Skeletal muscle tissue (tissue), 4 donors: ENCODE results near the gene CCDC144A. TPM values are rescaled to one million over a fixed set of nuclear protein-coding genes. Genes with fewer than 3 reads are reported as not detected.
"Not testable (repeated sequence)": the region's sequence is repeated elsewhere in the genome, so short reads cannot be mapped to it uniquely, and the experiment has no call there.

Experiments used
- H3K27ac ChIP-seq: one replicate; pipeline ENCODE4 v1.7.0; 2013; ENCODE audit warnings: mild to moderate bottlenecking, low read depth, low read length, inconsistent platforms
- H3K27me3 ChIP-seq, 3 donors: one replicate each; pipeline ENCODE4 v1.7.0; 2013; ENCODE audit warnings: low read length in 3 of 3; ENCODE audit not compliant: control insufficient read depth in 3 of 3, insufficient read depth in 3 of 3
- H3K36me3 ChIP-seq, 3 donors: one replicate each; pipeline ENCODE4 v1.7.0; 2013; ENCODE audit warnings: low read length in 3 of 3; ENCODE audit not compliant: control insufficient read depth in 3 of 3, insufficient read depth in 3 of 3
- H3K4me1 ChIP-seq, 3 donors: one replicate each; pipeline ENCODE4 v1.7.0; 2013; ENCODE audit warnings: low read length in 3 of 3, mild to moderate bottlenecking in 3 of 3; ENCODE audit not compliant: control insufficient read depth in 3 of 3, insufficient read depth in 3 of 3
- H3K4me3 ChIP-seq, 3 donors: one replicate each; pipeline ENCODE4 v1.7.0; 2013; ENCODE audit warnings: low read length in 3 of 3
- H3K9ac ChIP-seq, 3 donors: one replicate each; pipeline ENCODE4 v1.7.0; 2013; ENCODE audit warnings: low read length in 3 of 3, mild to moderate bottlenecking in 3 of 3, moderate library complexity in 2 of 3, low read depth in 1 of 3
- H3K9me3 ChIP-seq, 3 donors: one replicate each; pipeline ENCODE4 v1.7.0; 2013; ENCODE audit warnings: low read length in 3 of 3; ENCODE audit not compliant: control insufficient read depth in 3 of 3
- total RNA-seq: library from RNA; depleted of rRNA; stranded (reverse); fragments of >200 nt; gene quantifications from one replicate; pipeline ENCODE4 v1.2.3, GENCODE V29; 2014
- donor health status: Osteomylitis.

The CCDC144A gene
- total RNA-seq, 1 donor from 2014 or later, result 8.9 TPM

DNA sequence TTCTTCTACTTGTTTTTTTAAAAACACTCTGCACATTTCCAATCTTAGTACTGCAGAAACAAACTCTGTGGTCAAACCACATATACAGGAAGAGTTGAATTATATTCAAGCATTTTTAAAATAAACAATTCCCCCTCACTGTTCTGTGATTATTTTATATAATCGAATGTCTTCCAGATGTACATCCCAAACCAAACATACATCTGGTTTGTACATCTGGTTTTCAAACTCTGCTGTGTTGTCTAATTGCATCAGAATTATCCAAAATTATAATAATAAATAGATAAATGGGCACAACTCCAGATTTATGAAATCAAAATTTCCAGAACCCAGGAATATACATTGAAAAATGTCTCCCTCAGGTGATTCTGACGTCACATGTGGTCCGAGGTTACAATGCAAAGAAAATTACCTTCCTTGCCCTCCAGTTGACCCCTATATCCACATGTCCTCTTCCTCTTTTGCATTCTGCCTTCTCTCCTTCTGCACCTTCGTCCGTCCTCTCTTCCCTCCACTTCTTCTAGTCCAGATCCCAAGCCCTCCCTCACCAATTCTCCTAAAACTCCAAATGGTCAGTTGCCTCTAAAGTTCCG, 13.3 kb upstream of the CCDC144A start:
- H3K27me3 ChIP-seq, result no peaks in the 10 kb centered on the region
- no peaks in the 10 kb centered on the region for H3K9me3 ChIP-seq
- H3K36me3 ChIP-seq, result no peaks in the 10 kb centered on the region
- no peak overlapping the region for H3K4me3 ChIP-seq
- H3K4me1 ChIP-seq, result no peaks in the 10 kb centered on the region
- no peak overlapping the region for H3K27ac ChIP-seq
- no peak overlapping the region for H3K9ac ChIP-seq

DNA sequence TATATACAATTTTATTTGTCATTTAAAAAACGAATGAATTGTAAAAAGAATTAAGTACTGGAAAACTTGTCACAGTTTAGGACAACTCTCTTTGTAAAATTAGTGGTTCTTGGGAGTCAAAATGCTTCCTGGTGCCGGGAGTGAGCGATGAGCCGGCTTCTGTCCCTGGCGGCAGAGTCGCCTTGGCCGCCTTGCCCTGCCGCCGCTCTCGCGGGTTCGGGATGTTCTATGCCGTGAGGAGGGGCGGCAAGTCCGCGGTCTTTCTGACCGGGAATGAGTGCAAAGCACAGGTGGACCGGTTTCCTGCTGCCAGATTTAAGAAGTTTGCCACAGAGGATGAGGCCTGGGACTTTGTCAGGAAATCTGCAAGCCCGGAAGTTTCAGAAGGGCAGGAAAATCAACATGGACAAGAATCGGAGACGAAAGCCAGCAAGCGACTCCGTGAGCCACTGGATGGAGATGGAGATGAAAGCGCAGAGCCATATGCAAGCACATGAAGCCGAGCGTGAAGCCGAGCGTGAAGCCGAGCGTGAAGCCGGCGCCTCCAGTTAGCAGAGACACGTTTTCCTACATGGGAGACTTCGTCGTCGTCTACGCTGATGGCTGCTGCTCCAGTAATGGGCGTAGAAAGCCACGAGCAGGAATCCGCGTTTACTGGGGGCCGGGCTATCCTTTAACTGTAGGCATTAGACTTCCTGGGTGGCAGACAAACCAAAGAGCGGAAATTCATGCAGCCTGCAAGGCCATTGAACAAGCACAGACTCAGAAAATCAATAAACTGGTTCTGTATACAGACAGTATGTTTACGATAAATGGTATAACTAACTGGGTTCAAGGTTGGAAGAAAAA, 6.5 kb upstream of the CCDC144A start:
- not testable (repeated sequence) for H3K4me3 ChIP-seq, H3K27ac ChIP-seq, H3K9me3 ChIP-seq, H3K9ac ChIP-seq, H3K4me1 ChIP-seq, H3K36me3 ChIP-seq, H3K27me3 ChIP-seq

DNA sequence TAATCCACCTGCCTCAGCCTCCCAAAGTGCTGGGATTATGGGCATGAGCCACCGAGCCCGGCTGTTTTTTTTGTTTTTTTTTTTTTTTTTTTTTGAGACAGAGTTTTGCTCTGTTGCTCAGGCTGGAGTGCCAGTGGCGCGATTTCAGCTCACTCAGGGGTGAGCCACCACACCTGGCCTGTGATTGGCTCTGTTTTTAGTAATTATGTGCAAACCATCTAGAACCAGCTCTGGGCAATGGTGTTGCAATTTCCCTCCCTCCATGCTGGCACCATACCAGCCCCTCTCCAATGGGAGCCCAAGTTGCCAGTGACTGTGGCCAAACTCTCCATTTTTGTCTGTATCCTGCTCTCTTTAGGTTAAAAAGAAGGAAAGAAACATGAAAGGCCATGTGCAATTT, 4.0 kb upstream of the CCDC144A start:
- H3K36me3 ChIP-seq, H3K27ac ChIP-seq, H3K9ac ChIP-seq, H3K9me3 ChIP-seq, H3K27me3 ChIP-seq, H3K4me3 ChIP-seq, H3K4me1 ChIP-seq: not testable (repeated sequence)

DNA sequence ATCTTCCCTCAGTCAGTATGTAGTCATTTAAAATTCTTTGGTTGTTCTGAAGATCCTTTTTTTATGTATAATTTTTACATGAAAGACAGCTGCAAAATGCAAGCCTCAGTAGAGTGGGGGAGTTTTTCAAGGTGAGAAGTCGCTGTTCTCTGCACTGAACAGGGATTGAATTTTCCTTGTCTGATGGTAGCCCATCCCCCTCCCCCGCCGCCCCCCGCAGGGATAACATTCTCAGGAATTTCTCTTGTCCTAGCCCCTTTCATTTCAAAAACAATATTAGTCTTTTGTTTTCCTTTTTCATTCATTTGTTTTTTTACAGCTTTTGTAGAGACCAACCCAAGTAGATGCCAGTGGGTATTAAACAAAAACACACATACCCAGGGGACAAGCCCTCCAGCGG, 2.9 kb upstream of the CCDC144A start:
- H3K4me3 ChIP-seq, H3K27me3 ChIP-seq, H3K9ac ChIP-seq, H3K9me3 ChIP-seq, H3K36me3 ChIP-seq, H3K4me1 ChIP-seq, H3K27ac ChIP-seq: not testable (repeated sequence)

DNA sequence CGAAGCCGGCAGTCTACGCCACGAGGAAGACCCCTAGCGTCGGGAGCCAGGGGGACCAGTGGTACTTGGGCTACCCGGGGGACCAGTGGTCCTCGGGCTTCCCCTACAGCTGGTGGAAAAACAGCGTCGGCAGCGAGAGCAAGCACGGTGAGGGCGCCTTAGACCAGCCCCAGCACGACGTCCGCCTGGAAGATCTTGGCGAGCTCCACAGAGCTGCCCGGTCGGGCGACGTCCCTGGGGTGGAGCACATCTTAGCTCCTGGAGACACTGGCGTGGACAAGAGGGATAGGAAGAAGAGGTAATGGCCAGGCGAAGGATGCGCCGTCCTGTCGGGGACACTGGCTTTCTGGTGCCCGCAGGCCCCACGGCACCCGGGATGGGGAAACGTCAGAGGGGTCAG, 406 bp downstream of the CCDC144A start:
- H3K4me3 ChIP-seq, H3K36me3 ChIP-seq, H3K27ac ChIP-seq, H3K27me3 ChIP-seq, H3K9me3 ChIP-seq, H3K4me1 ChIP-seq, H3K9ac ChIP-seq: not testable (repeated sequence)

DNA sequence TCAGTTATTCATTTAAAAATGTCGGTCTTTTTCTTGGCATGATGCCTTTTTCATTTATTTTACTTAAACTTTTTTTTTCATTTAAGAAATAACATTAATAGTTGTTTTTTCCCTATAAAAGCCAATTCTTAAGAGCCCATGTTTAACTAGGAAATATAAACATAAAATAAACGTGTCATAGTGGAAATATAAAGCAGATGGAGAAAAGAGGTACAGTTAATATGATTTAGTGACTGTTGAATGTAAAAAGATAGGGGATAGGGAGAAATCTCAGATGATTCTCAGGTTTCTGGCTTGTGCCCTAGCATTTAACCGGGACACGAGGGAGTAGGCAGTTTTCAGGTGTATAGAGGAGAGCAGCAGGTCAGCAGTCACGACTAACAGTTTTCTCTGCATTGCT, 7.6 kb downstream of the CCDC144A start:
- not testable (repeated sequence) for H3K9me3 ChIP-seq, H3K4me1 ChIP-seq, H3K4me3 ChIP-seq, H3K9ac ChIP-seq, H3K36me3 ChIP-seq, H3K27me3 ChIP-seq, H3K27ac ChIP-seq

DNA sequence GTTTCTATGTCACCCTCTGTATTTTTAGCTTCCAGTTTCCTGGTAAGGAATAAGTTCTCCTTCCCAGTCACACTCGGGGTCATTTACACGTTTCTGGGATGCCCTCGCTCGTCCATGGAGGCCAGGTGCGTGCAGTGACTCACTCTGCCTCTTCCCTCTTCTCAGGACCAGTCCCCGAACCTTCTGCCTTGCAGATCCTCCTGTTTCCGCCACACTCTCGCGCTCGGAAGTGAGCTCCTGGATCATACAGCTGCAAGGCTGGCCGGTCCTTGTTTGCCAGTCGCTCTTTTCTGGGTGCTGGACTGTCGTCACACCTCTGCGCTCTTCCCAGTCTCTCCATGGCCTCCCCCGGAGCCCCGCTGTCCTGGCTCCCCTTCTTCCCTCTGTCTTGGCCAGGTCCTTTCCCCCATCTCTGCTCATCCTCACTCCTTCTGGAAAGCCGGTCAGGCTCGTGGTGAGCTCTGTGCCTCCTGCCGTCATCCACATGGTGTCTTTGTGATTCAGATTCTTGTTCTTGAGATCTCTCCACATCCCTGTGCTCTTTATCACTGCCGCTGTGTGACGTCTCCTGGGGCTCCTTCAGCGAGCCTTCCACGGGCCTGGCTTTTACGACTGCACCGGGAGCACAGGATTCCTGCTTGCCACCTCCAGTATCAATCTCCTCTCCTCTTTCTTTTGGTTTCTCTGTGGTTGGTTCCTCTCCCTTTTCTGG, 55.6 kb downstream of the CCDC144A start:
- H3K36me3 ChIP-seq, H3K4me3 ChIP-seq, H3K4me1 ChIP-seq, H3K27ac ChIP-seq, H3K27me3 ChIP-seq, H3K9me3 ChIP-seq, H3K9ac ChIP-seq: not testable (repeated sequence)

DNA sequence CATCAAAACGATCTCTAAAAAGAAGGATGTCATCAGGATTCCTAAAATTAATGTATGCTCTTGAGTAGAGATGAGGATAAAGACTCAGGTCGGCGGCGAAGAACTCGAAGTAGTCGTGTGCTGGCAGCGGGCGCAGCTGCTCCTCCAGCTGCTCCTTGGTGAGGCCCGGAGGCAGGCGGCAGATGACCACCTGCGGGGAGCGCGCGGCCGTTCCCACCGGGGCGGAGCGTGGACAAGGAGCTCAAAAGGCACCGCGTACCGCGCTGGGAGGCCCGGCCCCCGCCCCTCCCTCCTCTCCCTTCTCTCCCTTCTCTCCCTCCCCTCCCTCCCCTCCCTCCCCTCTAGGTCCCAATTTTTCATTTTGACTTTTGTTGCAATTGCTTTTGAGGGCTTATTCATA, 56.5 kb downstream of the CCDC144A start:
- H3K27me3 ChIP-seq, H3K4me3 ChIP-seq, H3K9me3 ChIP-seq, H3K36me3 ChIP-seq, H3K9ac ChIP-seq, H3K27ac ChIP-seq, H3K4me1 ChIP-seq: not testable (repeated sequence)

DNA sequence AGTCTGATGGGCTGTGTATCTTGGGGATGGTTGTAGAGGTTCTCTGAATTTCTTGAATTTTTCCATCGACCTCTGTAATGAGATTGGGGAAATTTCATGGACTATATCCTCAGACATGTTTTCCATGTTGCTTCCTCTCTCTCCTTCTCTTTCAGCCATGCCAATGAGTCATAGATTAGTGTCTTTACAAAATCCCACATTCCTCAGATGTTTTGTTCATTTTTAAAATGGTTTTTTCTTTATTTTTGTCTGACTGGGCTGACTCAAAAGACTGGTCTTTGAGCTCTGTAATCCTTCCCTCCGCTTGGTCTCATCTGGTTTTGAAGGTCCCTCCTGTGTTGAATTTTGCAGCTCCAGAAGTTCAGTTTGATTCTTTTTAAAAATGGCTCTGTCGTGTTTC, 60.5 kb downstream of the CCDC144A start:
- not testable (repeated sequence) for H3K36me3 ChIP-seq, H3K27ac ChIP-seq, H3K4me1 ChIP-seq, H3K9me3 ChIP-seq, H3K9ac ChIP-seq, H3K27me3 ChIP-seq, H3K4me3 ChIP-seq

DNA sequence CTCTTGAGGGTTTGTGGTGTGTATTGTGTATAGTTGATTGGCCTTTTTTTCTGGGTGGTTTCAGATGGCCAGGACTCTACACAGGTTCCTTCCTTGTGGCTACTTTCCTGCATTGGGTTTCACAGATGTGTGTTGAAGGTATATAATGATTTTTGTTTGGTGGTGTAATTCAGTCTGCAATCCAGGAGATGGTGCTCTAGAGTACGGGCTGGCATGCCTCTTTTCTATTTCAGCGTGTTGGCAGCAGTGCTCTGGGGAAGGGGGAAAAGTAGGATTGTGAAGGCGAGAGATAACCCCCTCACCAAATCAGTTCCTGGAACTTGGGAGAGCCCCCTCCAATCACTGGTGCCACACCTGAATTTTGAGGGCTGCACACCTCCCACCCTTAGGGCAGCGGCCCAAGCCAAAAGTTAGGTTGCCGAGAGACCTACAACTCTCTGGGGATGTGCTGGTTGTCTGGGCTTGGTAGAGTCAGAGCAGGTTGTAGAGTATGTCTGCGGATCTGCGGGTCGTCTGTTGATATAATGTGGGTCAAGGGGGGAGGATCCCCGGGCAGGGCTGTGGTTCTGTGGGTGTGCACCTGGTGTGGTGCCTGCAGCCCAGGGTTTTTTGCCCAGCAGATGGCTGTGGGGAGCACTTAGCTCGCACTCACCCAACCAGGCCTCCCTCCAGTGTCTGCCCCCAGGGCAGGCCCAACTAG, 61.3 kb downstream of the CCDC144A start:
- not testable (repeated sequence) for H3K27me3 ChIP-seq, H3K27ac ChIP-seq, H3K36me3 ChIP-seq, H3K4me1 ChIP-seq, H3K9ac ChIP-seq, H3K4me3 ChIP-seq, H3K9me3 ChIP-seq
